Mesodermal cell (in vitro differentiated cells): ENCODE results near the gene PPARG.
"Not testable (repeated sequence)": the region's sequence is repeated elsewhere in the genome, so short reads cannot be mapped to it uniquely, and the experiment has no call there.

Source experiments
- H3K27ac ChIP-seq: 2 replicates; pipeline ENCODE4 v1.7.0; 2013; ENCODE audit warnings: mild to moderate bottlenecking, low read depth, low read length, moderate library complexity; ENCODE audit not compliant: severe bottlenecking
- H3K36me3 ChIP-seq: 2 replicates; pipeline ENCODE4 v1.7.1; 2013; ENCODE audit warnings: mild to moderate bottlenecking, low read length, moderate library complexity; ENCODE audit not compliant: control insufficient read depth, insufficient read depth
- H3K4me1 ChIP-seq: one replicate; pipeline ENCODE4 v1.7.1; 2013; ENCODE audit warnings: mild to moderate bottlenecking, low read length; ENCODE audit not compliant: insufficient read depth, control insufficient read depth, poor library complexity, severe bottlenecking
- H3K4me3 ChIP-seq: 2 replicates; pipeline ENCODE4 v1.7.0; 2013; ENCODE audit warnings: low read length, control low read depth, mild to moderate bottlenecking; ENCODE audit not compliant: insufficient read depth, poor library complexity, severe bottlenecking; ENCODE audit errors: extremely low read depth
- H3K9me3 ChIP-seq: 2 replicates; pipeline ENCODE4 v1.7.1; 2013; ENCODE audit warnings: mild to moderate bottlenecking, low read length, moderate library complexity; ENCODE audit not compliant: control insufficient read depth
- whole genome bisulfite sequencing, 2 experiments: methylation state at CpG; one replicate each; pipeline ENCODE4 v1.1.5; 2013; ENCODE audit warnings: missing lambda C conversion rate in 2 of 2; ENCODE audit not compliant: insufficient coverage in 2 of 2; 5-methylcytosine and 5-hydroxymethylcytosine counted together

Gene PPARG

GRCh38 chr3:12443781-12444522 is 155.1 kb downstream of the PPARG start:
- H3K4me1 ChIP-seq: peaks cover 16% of the 10 kb centered on the region
- H3K4me3 ChIP-seq: no peak overlapping the region
- H3K36me3 ChIP-seq: no peaks in the 10 kb centered on the region
- H3K27ac ChIP-seq: no peak overlapping the region
- H3K9me3 ChIP-seq: no peaks in the 10 kb centered on the region
- WGBS, 2 experiments: 95 to 98% methylated on average over 7 of the region's 10 CpGs

GRCh38 chr3:12444582-12445471 is 156.0 kb downstream of the PPARG start:
- no peaks in the 10 kb centered on the region for H3K9me3 ChIP-seq
- H3K4me3 ChIP-seq: no peak overlapping the region
- H3K36me3 ChIP-seq: no peaks in the 10 kb centered on the region
- 35 to 38% methylated on average over 17 to 21 of the region's 24 CpGs for WGBS, 2 experiments
- no peak overlapping the region for H3K27ac ChIP-seq
- H3K4me1 ChIP-seq: peaks cover 16% of the 10 kb centered on the region

GRCh38 chr3:12445523-12446240 is 156.8 kb downstream of the PPARG start:
- no peak overlapping the region for H3K4me3 ChIP-seq
- no peaks in the 10 kb centered on the region for H3K36me3 ChIP-seq
- no peak overlapping the region for H3K27ac ChIP-seq
- no peaks in the 10 kb centered on the region for H3K9me3 ChIP-seq
- 93 to 95% methylated on average over 7 of the region's 8 CpGs for WGBS, 2 experiments
- peaks cover 16% of the 10 kb centered on the region for H3K4me1 ChIP-seq

- H3K9me3 ChIP-seq: no peaks in the 10 kb centered on the region
- H3K27ac ChIP-seq: no peak overlapping the region
- 91 to 92% methylated on average over 4 to 6 of the region's 7 CpGs for WGBS, 2 experiments
- H3K4me3 ChIP-seq: no peak overlapping the region
- H3K36me3 ChIP-seq: no peaks in the 10 kb centered on the region
- peaks cover 16% of the 10 kb centered on the region for H3K4me1 ChIP-seq
Measured at GRCh38 chr3:12446298-12446697, 157.4 kb downstream of the PPARG start.

GRCh38 chr3:12447075-12447474 is 158.2 kb downstream of the PPARG start:
- Histone ChIP-seq H3K9me3 (no peaks in the 10 kb centered on the region), H3K4me1 (peaks cover 16% of the 10 kb centered on the region), H3K36me3 (no peaks in the 10 kb centered on the region), H3K4me3 (no peak overlapping the region), H3K27ac (no peak overlapping the region)
- 87 to 92% methylated on average over 4 of the region's 4 CpGs for WGBS, 2 experiments

- 87 to 100% methylated on average over 1 to 2 of the region's 4 CpGs for WGBS, 2 experiments
- H3K36me3 ChIP-seq, H3K9me3 ChIP-seq, H3K4me3 ChIP-seq, H3K27ac ChIP-seq: not testable (repeated sequence)
- H3K4me1 ChIP-seq: peaks cover 12% of the 10 kb centered on the region
Measured at GRCh38 chr3:12448404-12449202, 159.7 kb downstream of the PPARG start.

GRCh38 chr3:12449889-12450682 is 161.2 kb downstream of the PPARG start:
- H3K4me3 ChIP-seq: no peak overlapping the region
- no peaks in the 10 kb centered on the region for H3K36me3 ChIP-seq
- no peaks in the 10 kb centered on the region for H3K9me3 ChIP-seq
- 87 to 92% methylated on average over 4 to 5 of the region's 8 CpGs for WGBS, 2 experiments
- no peak overlapping the region for H3K27ac ChIP-seq
- peaks cover 2% of the 10 kb centered on the region for H3K4me1 ChIP-seq

GRCh38 chr3:12451481-12451880 is 162.6 kb downstream of the PPARG start:
- Histone ChIP-seq H3K4me1 (no peaks in the 10 kb centered on the region), H3K4me3 (no peak overlapping the region), H3K9me3 (no peaks in the 10 kb centered on the region), H3K27ac (no peak overlapping the region), H3K36me3 (no peaks in the 10 kb centered on the region)
- WGBS, 2 experiments: 82 to 90% methylated on average over 2 to 4 of the region's 5 CpGs

GRCh38 chr3:12451960-12452359 is 163.1 kb downstream of the PPARG start:
- Histone ChIP-seq H3K4me3 (no peak overlapping the region), H3K4me1 (no peaks in the 10 kb centered on the region), H3K27ac (no peak overlapping the region), H3K36me3 (no peaks in the 10 kb centered on the region), H3K9me3 (no peaks in the 10 kb centered on the region)
- 90 to 100% methylated on average over 1 of the region's 1 CpG for WGBS, 2 experiments
